Amygdala (tissue), 56 donors: ENCODE measurements around the gene APCDD1L.

Experiments used
- DNase-seq, 56 donors: peaks; one replicate each; lab custom pipeline; 2025; lab: John Stamatoyannopoulos, UW

APCDD1L gene

GRCh38 chr20:58469616-58470015, 45.6 kb downstream of the APCDD1L start:
- no peak for DNase-seq

GRCh38 chr20:58467572-58468527, 47.3 kb downstream of the APCDD1L start:
- DNase-seq, result no peak

- no peak for DNase-seq
These were observed 48.2 kb downstream of the APCDD1L start for GRCh38 chr20:58466729-58467571.

- DNase-seq, result no peak
These were observed 49.0 kb downstream of the APCDD1L start for GRCh38 chr20:58466095-58466708.

- DNase-seq, result no peak
These were observed 50.4 kb downstream of the APCDD1L start for GRCh38 chr20:58464838-58465237.

- DNase-seq, result no peak
These were observed 51.9 kb downstream of the APCDD1L start for GRCh38 chr20:58463256-58463655.

GRCh38 chr20:58461899-58462298, 53.3 kb downstream of the APCDD1L start:
- no peak for DNase-seq

GRCh38 chr20:58461104-58461503, 54.1 kb downstream of the APCDD1L start:
- no peak for DNase-seq

- DNase-seq, result no peak
These were observed 56.0 kb downstream of the APCDD1L start for GRCh38 chr20:58459058-58459750.

GRCh38 chr20:58458342-58459057, 56.7 kb downstream of the APCDD1L start:
- DNase-seq, result no peak

GRCh38 chr20:58457083-58457695, 58.0 kb downstream of the APCDD1L start:
- DNase-seq, result no peak

- DNase-seq, result no peak
These were observed 60.7 kb downstream of the APCDD1L start for GRCh38 chr20:58454460-58454859.

- no peak for DNase-seq
These were observed 61.8 kb downstream of the APCDD1L start for GRCh38 chr20:58453391-58453790.

GRCh38 chr20:58452667-58453255, 62.4 kb downstream of the APCDD1L start:
- DNase-seq, result no peak

- no peak for DNase-seq
These were observed 64.9 kb downstream of the APCDD1L start for GRCh38 chr20:58450254-58450653.

GRCh38 chr20:58449681-58450221, 65.4 kb downstream of the APCDD1L start:
- peak in 3 of 56 donors; percentile 4 to 15 (median 12) for DNase-seq

GRCh38 chr20:58448958-58449357, 66.2 kb downstream of the APCDD1L start:
- DNase-seq, result no peak
